HG03175 (cell line): Measurements from ENCODE around the gene TRIM39.
"Not testable (repeated sequence)": the region's sequence is repeated elsewhere in the genome, so short reads cannot be mapped to it uniquely, and the experiment has no call there.

Source experiments
- ATAC-seq: cut with Tn5 transposase; IDR thresholded peaks from one replicate; pipeline ENCODE4 v1.9.1; 2021; ENCODE audit warnings: mild to moderate bottlenecking, moderate library complexity; ENCODE audit not compliant: unreplicated experiment

The TRIM39 gene

DNA sequence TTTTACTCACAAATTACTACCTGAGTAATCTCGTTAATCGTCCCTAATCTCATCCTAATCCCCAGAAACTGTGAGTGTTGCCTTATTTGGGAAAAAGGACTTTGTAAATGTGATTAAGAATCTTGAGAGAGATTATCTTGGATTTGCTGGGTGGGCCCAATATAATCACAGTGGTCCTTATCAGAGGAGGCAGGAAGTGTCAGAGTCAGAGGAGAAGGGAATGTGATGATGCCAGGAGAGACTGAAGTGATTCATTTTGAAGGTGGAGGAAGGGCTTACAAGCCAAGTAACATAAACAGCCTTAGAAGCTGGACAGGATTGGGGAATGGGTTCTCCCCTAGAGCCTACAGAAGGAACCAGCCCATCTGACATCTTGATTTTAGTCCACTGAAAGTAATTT, 34.9 kb downstream of the TRIM39 start:
- no peak for ATAC-seq

DNA sequence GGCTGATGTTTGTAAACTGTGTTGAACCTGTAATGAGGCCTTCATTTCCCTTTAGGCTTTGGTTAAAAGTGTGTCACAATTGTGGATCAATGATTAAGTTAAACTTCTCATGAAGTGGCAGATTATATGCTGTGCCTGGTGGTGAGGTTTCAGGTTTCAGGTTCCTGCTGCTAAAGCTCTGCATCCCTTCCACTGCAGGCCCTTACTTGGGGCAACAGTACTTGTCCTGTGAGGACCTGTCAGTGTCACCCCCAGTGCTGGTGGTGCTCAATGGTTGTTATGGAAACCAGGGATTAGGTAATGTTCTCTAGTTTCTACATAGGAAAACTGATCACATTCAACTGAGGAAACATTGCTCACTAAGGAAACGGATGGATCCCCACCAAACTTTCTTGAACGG, 36.7 kb downstream of the TRIM39 start:
- no peak for ATAC-seq

DNA sequence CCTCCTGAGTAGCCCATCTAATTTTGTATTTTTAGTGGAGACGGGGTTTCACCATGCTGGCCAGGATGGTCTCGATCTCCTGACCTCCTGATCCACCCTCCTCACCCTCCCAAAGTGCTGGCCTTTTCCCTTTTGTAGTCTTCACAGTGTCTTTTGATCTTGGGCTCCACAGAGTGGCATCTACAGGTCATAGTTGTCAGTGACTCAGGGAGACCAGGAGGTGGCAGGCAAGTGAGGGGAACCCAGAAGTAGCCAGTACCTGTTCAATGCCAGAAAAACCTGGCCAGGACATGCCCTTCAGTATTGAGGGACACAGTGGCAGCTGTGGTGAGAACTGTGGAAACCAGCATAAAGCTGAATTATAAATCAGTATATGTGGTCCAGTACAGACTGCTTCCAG, 37.9 kb downstream of the TRIM39 start:
- ATAC-seq: no peak

DNA sequence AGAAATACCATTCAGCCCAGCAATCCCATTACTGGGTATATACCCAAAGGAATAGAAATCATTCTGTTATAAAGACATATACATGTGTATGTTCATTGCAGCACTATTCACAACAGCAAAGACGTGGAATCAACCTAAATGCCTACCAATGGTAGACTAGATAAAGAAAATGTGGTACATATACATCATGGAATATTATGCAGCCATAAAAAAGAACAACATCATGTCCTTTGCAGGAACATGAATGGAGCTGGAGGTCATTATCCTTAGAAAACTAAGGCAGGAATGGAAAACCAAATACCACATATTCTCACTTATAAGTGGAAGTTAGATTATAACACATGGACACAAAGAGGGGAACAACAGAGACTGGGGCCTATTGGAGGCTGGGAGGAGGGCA, 42.6 kb downstream of the TRIM39 start:
- ATAC-seq: not testable (repeated sequence)

DNA sequence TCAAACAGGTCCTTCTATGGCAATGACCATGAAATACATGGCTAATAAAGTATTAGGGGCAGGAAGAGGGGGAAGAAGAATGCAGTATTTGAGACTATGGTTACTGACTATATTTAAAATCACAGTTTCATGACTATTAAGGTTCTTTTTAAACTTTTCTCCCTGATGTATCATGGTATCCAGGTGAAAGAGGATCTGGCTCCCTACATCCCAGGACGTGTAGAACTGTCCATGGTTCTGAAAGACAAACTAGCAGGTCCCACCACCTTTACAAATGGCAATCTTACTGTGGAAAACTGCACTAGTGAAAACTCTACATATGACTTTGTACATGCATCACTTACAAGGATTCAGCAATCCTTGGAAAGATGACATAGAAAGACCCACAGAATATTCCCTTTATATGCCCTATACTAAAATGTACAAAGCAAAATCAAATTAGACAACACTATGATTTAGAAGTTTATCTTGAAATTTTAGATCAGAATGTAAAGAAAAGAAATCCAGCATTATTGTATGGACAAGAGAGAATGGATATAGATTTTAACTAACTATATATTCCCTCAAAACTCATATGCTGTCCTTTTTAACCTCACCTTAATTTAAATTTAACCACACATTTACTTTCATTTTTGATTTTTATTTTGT, 51.7 kb downstream of the TRIM39 start:
- ATAC-seq: no peak

DNA sequence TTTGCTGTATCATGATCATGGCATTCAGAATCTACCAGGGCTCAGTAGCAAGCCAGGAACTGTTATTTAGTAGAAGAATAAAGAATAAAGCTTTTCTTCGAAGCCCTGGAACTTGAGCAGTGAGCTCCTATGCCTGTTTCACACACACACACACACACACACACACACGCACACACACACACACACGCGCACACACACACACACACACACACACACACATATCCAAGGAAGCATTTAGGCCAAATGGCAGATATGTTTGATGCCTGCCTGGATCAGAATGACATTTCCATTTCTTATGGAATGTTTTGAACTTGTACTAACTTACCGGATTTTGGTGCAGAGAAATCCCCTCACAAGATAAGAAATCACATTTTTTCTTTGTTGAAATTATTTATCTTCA, 53.7 kb downstream of the TRIM39 start:
- ATAC-seq: no peak

DNA sequence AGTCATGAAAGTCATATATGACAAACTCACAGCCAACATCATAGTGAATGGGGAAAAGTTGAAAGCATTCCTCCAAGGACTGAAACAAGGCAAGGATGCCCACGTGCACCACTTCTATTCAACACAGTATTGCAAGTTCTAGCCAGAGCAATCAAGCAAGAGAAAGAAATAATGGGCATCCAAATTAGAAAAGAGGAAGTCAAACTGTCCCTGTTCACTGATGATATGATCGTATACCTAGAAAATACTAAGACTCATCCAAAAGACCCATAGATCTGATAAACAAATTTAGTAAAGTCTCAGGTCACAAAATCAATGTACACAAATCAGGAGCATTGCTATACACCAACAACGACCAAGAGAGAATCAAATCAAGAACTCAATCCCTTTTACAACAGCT, 59.4 kb downstream of the TRIM39 start:
- no peak for ATAC-seq

DNA sequence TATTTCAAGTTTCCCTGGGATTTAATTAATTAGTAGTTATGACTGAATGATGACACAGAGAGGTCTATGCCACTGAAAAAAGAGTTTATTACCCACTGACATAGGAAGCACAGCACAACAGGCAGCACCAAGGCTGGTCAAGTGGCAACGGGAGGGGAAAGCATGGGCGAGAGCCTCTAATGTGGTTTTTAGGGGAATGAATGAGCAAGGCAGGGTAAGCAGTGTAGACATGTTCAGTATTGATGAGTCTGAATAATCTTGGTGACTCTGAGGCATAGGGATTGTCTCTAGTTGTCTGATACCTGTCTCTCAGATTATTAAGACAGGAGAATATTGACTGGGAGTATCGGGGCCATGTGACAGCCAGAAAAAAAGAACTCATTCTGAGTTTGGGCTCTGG, 64.5 kb downstream of the TRIM39 start:
- no peak for ATAC-seq
